ENCODE measurements around the gene CNTNAP2.
"Not testable (repeated sequence)": the region's sequence is repeated elsewhere in the genome, so short reads cannot be mapped to it uniquely, and the experiment has no call there.

CNTNAP2 gene

DNA sequence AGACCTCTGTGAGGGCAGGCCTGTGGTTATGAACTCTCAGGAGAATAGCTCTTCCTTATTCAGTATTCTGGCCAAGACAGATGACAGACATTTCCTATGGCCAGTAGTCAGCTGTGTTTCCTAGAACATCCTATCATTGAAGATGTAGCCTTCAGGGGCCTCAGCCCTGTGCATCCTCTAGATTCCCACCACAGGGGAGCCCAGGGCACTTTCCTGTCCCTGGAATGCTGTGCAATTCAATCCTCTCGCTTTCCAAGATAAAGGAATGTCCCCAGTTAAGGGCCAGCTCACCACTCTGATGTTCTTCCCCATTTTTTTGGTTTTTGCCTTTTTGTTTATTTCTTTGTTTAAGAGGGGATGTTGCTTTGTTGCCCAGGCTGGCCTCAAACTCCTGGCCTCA, 1895.2 kb downstream of the CNTNAP2 start:
- no peak for DNase-seq

DNA sequence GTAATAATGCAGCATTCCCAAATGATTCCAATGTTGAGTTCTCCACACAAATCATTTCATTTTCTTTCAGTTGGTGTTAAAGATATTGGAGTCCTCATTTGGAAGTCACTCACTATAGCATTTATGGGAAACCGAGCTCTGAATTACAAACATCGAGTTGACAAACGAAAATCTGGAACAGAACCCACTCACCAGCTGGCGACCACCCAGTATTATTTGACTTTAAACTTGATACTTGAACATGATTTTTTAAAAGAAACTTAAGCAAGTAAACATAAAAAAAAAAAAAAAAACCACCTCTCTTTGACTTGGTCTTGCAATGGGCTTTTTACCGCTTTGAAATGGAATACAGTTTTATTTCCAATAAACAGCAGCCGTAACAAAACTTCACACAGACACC, 1897.4 kb downstream of the CNTNAP2 start:
- peak; percentile 4 for DNase-seq

DNA sequence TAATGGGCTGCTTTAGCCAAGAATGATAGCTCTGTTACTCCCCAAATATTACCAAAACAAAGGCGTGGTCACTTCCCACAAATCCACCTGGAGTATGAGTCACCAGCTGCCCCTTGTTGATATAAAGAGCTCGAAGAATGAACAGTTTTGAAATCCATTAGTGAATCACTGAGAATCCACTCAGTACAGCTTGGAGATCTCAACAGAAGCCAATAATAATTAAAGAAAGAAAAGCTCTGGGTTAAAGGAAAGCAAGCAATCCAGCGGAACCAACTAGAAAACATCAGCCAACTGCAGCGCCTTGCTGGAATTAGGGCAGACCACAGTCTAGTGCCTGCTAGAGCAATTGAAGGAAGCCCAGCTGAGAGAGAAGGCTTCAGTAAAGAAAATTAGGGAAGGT, 1897.9 kb downstream of the CNTNAP2 start:
- DNase-seq, result no peak

DNA sequence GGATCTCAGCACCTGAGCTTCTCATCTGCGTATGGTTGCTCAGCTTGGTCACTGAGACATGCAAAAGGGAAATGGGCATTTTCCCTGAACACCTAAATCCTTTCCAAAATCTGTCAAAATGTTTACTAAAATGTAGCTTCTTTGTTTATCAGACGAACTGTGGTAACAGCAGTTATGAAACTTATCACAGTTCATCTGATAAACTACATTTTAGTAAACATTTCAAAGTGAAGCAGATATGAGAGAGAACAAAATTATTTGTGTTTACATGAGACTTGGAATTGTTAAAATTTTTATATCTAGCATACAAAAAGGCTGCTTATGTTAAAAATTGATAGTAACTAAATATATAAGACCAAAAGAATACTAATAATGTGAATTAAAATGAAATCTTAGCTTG, 1900.5 kb downstream of the CNTNAP2 start:
- no peak for DNase-seq

DNA sequence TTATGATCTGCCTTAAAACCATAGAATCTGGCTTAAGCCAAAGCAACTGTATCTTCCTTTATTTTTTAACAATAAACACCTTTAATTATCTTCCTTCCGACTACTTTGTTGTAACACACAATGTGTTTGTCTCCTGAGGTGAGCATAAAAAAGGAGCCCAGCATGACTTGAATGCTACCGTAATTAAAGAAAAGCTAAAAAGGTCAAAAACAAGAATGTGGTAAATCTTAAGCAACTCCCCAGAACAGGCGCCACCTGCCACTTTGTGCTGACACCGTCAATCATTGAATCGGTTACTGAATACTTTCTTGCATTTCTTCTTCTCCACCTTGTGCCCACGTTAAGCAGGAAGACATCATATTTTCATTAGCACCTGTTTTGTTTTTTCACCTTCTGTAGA, 1904.1 kb downstream of the CNTNAP2 start:
- DNase-seq, result no peak

DNA sequence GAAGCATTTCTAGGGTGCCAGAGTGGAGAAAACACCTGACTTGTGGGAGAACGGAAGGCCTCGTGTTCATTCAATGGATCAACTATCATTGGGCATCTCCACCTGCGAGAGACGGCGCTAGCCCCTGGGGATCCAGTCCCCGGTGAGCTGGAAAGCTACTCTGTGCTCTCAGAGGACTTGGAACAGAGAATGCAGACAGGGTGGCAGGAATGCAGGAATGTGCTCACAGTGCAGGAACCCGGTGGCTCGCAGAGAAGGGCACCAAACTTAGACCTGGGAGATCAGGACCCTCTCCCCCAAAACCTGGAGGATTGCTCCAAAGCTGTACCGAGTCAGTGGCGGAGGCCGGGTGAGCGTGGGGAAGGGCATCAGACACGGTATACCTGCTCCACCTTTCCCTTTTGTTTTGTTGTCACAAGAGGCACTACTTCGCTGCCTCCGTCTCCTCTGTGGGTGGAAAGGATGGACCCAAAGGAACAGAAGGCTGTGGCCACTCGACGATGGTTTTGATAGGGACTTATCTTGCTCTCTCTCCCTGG, 1905.0 kb downstream of the CNTNAP2 start:
- DNase-seq, result no peak

DNA sequence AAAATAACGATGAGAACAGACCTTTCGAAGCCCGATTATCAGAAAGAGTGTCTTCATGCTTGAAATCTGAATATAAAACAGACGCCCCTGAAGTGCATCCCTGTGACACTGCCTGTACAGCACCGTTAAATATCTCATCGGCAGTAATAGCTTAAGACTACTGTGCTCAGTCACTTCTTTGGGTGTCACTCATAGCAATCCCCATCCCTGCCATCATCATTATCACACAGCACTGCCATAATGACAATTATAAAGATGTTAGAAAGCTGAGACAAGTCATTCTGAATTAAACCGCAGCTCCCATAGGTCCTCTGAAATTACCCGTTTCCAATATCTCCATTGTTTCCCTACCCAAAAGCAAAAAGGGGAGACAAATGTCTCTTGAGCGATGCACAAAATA, 1906.2 kb downstream of the CNTNAP2 start:
- DNase-seq, result no peak

DNA sequence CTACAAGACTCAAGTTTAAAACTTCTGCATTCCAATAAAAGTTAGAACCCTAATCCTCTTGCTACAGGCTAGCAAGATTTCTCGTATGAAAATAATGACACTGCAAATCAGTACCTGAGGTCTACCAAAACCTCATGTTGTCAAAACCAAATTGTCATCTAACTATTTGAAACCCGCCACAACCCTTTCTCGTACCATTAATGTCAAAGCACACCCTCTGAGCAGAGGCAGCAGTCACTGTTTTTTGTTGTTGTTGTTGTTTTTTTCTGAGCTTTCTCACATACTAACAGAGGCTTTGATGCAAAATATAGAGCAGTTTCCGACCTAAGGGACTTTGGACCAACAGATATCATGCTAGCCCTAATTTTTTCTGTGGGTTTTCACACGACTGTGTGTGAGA, 1910.1 kb downstream of the CNTNAP2 start:
- DNase-seq, result no peak

DNA sequence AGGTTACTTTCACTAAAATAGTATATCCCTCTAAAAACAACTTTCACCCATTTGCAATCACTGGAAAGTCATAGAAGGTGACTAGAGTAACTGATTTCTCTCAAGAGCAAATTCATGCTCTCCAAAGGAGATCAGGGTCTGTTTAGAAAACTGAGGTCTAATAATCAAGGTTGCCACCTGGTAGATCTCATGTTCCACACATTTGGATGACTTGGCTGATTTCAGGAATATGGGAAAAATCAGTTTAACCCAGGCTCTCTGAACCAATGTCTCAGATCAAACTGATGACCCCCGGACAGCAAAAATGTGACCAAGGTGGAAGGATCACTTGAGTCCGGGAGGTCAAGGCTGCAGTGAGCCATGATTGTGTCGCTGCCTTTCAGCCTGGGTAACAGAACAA, 1911.6 kb downstream of the CNTNAP2 start:
- DNase-seq, result no peak

DNA sequence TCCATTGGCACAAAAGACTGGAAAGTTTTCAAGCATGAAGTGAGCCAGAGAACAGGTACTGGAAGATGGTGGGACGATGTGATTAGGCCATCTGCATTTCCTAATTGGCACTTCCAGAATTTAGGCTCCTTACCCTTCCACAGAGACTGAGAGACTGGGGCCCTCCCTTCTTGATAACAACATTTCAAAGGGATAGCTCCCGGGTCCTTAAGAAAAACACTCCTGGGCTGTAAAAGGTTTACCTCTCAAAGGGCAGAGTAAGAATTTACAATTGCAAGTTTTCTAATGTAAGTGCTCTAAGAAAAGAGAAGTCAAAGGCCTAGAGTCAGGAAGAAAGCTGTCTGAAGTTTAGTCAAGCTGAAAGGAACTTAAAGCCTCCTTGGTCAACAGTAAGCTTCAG, 1914.4 kb downstream of the CNTNAP2 start:
- DNase-seq, result no peak

DNA sequence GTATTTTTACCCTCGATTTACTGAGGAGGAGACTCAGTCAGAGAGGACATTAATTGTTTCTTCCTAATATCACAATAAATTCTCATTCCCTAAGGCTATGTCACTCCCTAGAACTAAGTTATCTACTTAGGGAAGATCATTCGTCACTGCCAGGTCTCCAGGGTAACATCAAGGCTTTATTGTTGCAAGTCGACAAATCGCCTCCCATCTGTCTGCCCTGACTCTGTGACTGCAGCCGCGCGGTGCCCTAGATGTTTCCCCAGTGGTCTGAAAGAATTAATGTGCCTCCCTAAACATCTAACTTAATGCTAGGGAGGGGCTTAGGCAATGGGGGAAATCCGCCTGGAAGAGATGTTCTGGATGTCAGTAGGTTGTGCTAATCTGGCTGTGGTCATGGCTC, 1915.2 kb downstream of the CNTNAP2 start:
- peak; percentile 14 for DNase-seq

DNA sequence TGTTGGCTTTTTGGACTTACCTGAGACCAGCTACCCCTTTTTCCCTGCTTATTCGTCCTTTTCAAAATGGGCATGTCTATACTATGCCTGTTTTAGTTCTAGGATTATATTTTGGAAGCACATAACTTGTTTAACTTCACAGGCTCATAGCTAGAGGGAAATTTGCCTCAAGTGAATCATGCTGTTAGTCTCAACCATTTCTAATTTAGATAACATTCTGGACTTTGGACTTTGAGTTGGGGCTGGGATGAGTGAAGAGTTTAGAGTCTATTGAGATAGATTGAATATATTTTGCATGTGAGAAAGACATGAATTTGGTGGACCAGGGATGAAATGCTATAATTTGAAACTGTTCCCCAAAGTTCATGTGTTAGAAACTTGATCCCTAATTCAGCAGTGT, 1919.3 kb downstream of the CNTNAP2 start:
- no peak for DNase-seq

DNA sequence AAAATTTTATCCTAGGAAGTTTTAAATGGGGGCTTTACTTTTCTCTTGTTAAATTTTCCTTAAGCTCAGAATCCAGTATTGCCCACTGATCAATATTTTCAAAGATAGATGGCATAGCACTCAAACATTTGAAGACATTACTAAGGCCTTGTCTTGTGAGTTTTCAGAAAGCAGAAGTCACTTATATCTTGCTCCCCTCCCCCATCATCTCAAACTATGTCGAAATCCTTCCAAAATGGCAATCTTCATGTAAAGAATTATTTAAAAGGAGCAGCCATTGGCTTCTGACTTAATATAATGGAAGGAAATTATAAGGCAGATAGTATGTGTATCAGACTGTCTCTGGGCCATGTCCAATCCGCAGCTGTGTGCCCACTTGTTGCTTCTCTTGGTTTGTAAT, 1920.4 kb downstream of the CNTNAP2 start:
- DNase-seq, result no peak

DNA sequence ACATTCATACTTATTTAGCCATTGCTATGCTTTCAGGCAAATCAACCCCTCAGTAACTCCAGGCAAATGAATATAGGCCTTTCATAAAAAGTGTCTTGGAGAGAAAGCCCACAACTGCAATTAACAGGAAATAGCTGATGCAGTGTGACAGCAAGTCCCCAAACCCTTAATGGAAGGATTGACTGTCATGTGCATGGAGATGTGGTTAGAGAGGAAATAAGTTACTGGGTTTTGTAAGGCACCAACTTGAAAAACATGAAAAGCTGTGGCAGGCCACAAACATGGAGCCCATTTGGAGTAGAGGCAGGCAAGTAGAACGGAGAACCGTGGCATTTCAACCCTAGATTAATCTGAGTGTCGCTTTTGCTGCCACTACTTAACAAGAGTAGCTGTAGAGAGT, 1924.6 kb downstream of the CNTNAP2 start:
- DNase-seq, result no peak

DNA sequence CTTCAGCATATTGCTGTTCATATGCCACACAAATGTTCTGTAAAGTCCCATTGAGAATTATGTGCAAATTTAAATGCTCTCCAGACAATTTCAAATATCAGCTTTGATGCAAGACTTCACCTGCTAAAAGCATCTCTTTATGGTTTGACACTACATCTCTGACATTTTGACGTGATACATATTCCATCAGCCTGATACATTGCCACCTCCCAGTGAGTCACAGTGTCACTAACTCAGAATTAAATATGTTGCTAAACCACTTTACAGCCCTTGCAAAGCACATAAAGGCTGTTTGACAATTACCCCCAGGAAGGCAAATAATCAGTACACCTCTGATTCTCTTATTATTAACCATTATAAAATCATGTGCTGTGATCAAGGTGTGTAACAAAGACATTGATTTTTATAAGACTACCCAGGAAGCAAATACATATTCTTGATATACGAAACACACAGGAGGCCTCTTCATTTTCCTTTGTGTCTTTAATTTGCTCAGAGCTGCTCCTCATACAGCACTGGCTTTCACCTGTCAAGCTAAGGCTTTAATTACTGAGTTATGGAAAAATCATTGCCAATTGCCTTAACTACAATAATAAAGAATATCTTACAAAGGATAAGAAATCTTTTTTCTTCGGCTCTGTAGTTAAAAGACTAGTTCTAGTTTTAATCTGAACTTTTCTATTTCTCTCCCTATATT, 1926.5 kb downstream of the CNTNAP2 start:
- no peak for DNase-seq

DNA sequence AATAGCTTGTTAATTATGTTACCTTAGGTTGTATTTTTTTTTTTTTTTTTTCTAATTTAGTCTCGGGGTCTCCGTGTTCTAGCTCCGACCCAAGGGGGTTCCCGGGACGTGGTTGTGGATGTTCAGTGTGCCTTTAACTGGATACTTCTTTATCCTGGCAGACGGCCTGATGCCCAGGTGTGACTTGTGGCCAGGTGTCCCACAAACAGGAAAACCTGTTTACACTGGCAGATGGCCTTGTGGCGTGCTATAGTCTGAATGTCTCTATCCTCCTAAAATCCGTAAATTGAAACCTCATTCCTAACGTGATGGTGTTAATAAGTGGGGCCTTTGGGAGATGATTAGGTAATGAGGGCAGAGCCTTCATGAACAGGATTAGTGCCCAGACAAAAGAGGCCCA, 1927.6 kb downstream of the CNTNAP2 start:
- peak; percentile 83 for DNase-seq

DNA sequence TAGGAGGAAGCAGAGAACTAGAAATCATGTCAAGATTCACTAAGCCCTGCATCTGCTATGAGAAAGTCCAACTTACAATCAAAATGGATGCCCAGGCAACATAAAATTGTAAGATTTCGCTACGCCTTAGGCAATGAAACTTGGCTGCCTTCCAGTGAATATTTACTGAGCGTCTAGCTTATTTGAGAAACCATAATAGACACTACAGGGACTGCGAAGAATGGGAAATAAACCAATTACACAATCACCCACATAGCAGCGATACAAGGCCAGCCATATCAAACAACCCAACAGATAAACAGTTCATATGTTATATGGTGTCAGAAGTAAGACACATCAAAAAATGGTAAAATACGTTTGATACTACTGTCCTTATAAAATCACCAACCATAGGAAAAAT, 1928.9 kb downstream of the CNTNAP2 start:
- DNase-seq, result no peak

DNA sequence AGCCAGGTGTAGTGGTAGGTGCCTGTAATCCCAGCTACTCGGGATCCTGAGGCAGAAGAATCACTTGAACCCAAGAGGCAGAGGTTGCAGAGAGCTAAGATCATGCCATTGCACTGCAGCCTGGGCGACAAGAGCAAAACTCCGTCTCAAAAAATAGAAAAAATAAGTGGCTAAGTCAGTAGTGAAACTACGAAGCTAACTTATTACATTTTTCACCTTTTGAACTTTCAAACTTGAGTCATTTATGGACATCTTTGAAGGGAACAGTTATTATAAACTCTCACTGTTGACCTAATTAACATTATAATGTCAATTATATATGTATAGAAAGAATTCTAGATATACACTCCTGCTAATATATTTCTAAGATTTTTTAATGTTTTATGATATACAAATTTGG, 1932.5 kb downstream of the CNTNAP2 start:
- DNase-seq, result no peak

DNA sequence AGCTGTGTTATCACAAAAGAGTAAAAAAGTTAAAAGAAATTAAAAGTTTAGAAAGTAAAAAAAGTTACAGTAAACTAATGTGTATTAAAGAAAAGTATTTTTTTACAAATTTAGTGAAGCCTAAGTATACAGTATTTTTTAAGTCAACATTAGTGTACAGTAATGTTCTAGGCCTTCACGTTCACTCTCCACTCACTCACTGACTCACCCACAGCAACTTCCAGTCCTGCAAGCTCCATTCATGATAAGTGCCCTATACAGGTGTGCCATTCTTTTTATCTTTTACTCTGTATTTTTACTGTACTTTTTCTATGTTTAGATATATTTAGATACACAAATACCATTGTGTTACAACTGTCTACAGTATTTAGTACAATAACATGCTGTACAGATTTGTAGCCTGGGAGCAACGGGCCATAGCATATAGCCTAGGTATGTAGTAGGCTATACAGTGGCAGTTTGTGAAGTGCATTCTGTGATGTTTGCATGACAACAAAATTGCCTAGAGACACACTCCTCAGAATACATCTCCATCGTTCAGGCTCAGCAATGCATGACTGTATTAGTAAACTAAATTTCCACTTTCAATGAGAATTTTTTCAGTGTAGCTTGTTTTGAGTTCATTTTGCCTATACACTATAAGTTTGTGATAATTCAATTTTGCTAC, 1934.0 kb downstream of the CNTNAP2 start:
- DNase-seq, result no peak

DNA sequence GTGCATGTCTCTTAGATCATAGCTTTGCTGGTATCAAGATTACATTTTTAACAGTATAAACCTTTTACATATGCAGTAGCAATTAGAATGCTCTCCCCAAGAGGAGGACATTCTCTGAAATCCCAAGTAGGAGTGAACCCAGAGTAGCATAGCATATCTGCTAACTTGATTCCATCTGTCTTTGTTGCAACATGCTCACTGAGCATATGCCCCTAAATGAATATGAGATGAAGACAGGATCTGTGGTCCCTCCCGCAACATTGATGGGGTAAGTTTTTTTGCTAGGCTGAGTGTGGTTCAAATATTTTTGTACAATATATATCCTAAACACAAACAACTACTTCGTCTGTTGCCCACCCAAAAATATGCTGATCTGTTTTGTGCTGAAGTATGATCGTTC, 1939.8 kb downstream of the CNTNAP2 start:
- DNase-seq, result peak; percentile 48

DNA sequence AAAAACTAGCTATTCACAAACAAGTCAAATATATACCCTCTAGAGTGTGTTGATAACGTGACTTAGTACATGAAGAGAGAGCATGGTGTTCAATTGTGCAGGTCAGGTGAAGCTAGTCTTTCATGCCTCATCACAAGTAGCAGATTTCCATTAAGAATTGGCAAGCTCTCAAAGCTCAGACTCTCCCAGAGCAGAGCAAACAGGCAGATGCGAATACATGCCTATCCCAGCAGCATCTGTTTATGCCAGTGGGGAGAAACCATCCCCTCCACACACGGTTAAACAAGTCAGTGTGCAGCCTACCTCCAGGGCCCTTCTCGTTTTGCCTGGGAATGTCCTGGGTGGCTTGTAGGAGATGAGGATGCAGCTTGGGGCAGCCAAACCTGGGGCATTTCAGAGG, 1941.5 kb downstream of the CNTNAP2 start:
- DNase-seq, result peak; percentile 92

DNA sequence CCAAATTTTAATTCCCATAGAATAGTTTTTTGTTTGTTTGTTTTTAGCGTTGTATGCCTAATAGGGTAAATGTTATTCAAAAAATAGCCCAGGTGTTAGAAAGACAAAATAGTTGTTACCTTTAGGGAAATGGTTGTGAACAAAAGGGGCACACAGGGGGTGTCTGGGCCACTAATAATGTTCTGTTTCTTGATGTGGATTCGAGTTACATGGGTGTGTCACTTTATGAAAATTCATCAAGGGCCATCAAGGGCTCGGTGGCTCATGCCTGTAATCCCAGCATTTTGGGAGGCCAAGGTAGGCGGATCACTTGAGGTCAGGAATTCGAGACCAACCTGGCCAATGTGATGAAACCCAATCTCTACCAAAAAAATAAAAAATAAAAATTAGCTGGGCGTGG, 1942.2 kb downstream of the CNTNAP2 start:
- DNase-seq, result no peak

DNA sequence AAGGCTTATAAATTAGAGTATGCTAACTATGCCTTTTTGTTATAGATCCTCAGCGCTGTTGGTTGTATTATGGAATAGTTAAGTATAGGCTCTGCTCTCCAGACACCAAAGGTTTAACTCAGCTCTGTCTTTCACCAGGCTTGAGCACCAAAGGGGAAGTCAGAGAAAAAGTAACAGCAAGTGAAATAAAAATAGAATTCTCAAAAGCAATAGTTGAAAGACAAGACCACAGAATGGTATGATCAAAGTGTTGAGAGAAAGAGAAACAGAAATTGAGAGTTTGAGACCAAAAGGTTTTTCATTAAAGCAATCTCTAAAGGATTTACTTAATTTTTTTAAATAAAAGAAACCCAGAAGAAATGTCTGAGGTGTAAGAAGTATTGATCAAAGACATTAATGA, 1944.1 kb downstream of the CNTNAP2 start:
- no peak for DNase-seq

DNA sequence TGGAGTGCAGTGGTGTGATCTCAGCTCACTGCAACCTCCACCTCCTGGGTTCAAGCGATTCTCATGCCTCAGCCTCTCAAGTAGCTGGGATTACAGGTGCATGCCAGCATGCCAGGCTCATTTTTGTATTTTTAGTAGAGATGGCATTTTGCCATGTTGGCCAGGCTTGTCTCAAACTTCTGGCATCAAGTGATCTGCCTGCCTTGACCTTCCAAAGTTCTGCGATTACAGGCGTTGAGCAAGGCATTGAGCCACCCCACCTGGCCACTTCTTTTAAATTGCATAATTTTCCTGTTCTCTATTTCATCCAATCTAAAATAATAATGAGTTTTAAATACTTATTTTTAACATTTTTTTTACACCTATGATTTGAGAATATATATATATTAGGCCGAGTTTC, 1961.5 kb downstream of the CNTNAP2 start:
- DNase-seq, result not testable (repeated sequence)

Data from NCI-H2171 (cell line).